K562 (cell line): Measurements from ENCODE around the gene KCNJ9.

Experiments
- CBX5 ChIP-seq: IDR thresholded peaks from 2 replicates; pipeline ENCODE4 v1.6.1; 2014; ENCODE audit warnings: low read depth, borderline replicate concordance
- DNMT1 ChIP-seq: fragments of 450-650 bp; IDR thresholded peaks from 2 replicates; pipeline ENCODE4 v1.6.1; 2016; ENCODE audit warnings: antibody characterized with exemption, mild to moderate bottlenecking
- NFE2 ChIP-seq: IDR thresholded peaks from 2 replicates; pipeline ENCODE4 v1.6.1; 2014; ENCODE audit warnings: antibody characterized with exemption, low read depth
- NONO ChIP-seq, 2 experiments: fragments of 200-400 bp in 1 of 2; fragments of 450-650 bp in 1 of 2; formaldehyde crosslinking in 1 of 2; IDR thresholded peaks; 2 replicates each; pipeline ENCODE4 v1.6.1; 2017; ENCODE audit warnings: low read depth in 2 of 2, mild to moderate bottlenecking in 2 of 2, moderate library complexity in 2 of 2, low read length in 1 of 2
- SIN3A ChIP-seq, 2 experiments: fragments of 150-350 bp in 1 of 2; IDR thresholded peaks; 2 replicates each; pipeline ENCODE4 v1.6.1; 2011 to 2016; ENCODE audit warnings: borderline replicate concordance in 2 of 2, low read depth in 2 of 2, low read length in 2 of 2, mild to moderate bottlenecking in 2 of 2, moderate library complexity in 2 of 2; ENCODE audit not compliant: control insufficient read depth in 1 of 2
- TBL1XR1 ChIP-seq, 2 experiments: IDR thresholded peaks; 2 replicates each; pipeline ENCODE4 v1.6.1; 2012; ENCODE audit warnings: improper control_type of control experiment in 2 of 2, low read length in 2 of 2, mild to moderate bottlenecking in 1 of 2
- ZBTB33 ChIP-seq: sonication (generic); formaldehyde crosslinking; IDR thresholded peaks from 2 replicates; pipeline ENCODE4 v1.8.1; 2023; ENCODE audit warnings: mild to moderate bottlenecking, missing genetic modification reagents

DNA sequence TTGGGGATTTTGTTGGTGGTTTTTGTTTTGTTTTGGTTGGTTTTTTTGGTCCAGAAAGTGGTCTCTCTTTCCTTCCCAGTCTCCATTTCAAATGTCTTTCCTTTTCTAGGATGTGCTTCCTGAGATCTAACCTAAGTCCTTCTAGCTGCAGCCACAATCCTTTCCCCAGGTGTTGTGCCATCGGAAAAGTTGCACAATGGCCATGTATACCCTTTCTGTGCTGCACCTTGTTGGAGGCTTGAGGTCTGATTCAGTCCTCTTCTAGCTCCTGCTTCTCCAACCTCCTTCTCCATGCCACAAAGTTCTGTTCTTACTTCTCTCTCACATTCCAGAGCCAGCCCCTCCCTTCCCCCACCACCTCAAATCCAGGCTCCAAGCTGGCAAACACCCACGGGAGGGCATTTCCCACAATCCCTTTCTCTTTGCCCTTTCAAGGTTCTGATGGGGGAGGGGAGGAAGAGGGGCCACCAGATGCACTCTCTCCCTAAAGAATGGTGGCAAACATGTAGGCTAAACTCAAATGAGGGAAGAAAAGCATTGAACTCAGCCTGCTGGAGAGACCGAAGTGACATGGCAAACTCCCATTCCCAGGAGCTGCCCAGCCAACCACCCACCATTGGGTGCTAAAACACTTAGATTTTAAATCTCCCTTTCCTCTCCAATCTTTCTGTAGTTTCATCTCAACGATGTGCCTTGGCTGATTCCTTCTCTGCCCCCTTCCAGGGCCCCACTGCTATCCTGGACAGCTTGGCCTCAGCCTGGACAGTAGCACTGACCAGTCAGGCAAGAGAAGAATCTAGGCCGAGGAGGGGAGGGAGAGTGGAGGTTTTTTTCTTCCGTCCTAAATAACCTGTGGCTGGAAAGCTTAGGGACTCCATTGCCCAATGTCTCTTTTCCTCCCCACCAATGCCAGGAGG is 14.3 kb upstream of the KCNJ9 start:
- TF ChIP-seq ZBTB33: no peak
- TF ChIP-seq NFE2: no peak
- TF ChIP-seq TBL1XR1 (IDR thresholded peaks at IDR 0.05; ENCODE audit: low read length in 2 of 2): no peak
- TF ChIP-seq NONO (IDR thresholded peaks at IDR 0.05; ENCODE audit: low read depth in 2 of 2, low read length in 1 of 2): no peak
- TF ChIP-seq CBX5: no peak
- no peak for TF ChIP-seq SIN3A (IDR thresholded peaks at IDR 0.05; ENCODE audit: borderline replicate concordance in 2 of 2, control insufficient read depth in 1 of 2, low read depth in 2 of 2, low read length in 2 of 2)
- no peak for TF ChIP-seq DNMT1
